Type B pancreatic cell (in vitro differentiated cells): ENCODE results near the gene MYBBP1A. TPM values are rescaled to one million over a fixed set of nuclear protein-coding genes. Genes with fewer than 3 reads are reported as not detected.

Experiments used
- DNase-seq: peaks from one replicate; pipeline ENCODE4 v3.0.0; 2021; ENCODE audit warnings: mixed read lengths; ENCODE audit not compliant: unreplicated experiment; ENCODE audit errors: extremely low spot score
- H3K27ac Mint-ChIP-seq: 2 replicates; pipeline ENCODE4 v1.8.0; 2021; ENCODE audit warnings: mild to moderate bottlenecking, mixed read lengths
- H3K27me3 Mint-ChIP-seq: 2 replicates; pipeline ENCODE4 v1.8.0; 2021; ENCODE audit warnings: mixed read lengths
- H3K36me3 Mint-ChIP-seq: 2 replicates; pipeline ENCODE4 v1.8.0; 2021; ENCODE audit warnings: mixed read lengths
- H3K4me1 Mint-ChIP-seq: one replicate; pipeline ENCODE4 v1.8.0; 2021; ENCODE audit warnings: mixed read lengths; ENCODE audit not compliant: unreplicated experiment
- H3K4me3 Mint-ChIP-seq: 2 replicates; pipeline ENCODE4 v1.8.0; 2021; ENCODE audit warnings: mild to moderate bottlenecking, mixed read lengths
- H3K9me3 Mint-ChIP-seq: 2 replicates; pipeline ENCODE4 v1.8.0; 2021; ENCODE audit warnings: mixed read lengths
- CTCF ChIP-seq: fragments of 200-600 bp; sonication (generic); conservative IDR thresholded peaks from 2 replicates; pipeline ENCODE4 v1.5.0; 2021; ENCODE audit warnings: antibody characterized with exemption, mild to moderate bottlenecking
- total RNA-seq: library from RNA; stranded (reverse); gene quantifications from 2 replicates; pipeline ENCODE4 v1.2.1, GENCODE V29; 2021; ENCODE audit warnings: low replicate concordance

Gene MYBBP1A
- total RNA-seq, 1 donor from 2014 or later: 66.0 TPM

- Mint-ChIP-seq H3K27me3 (peaks cover 56% of the 10 kb centered on the region), H3K36me3 (no peaks in the 10 kb centered on the region), H3K9me3 (no peaks in the 10 kb centered on the region), H3K4me3 (peak overlapping the region; percentile 91), H3K27ac (peak overlapping the region; percentile 58), H3K4me1 (peaks cover 12% of the 10 kb centered on the region)
- no peak for DNase-seq
- no peak for TF ChIP-seq CTCF
These were observed 55.6 kb downstream of the MYBBP1A start for GRCh38 chr17:4499431-4500190.

GRCh38 chr17:4498461-4499397 is 56.5 kb downstream of the MYBBP1A start, which contains the start of gene SPNS2:
TSS of gene SPNS2 (plus strand) at chr17:4498881. CDS start at chr17:4499048, 167 bp downstream.
- no peaks in the 10 kb centered on the region for H3K9me3 Mint-ChIP-seq
- no peaks in the 10 kb centered on the region for H3K36me3 Mint-ChIP-seq
- H3K4me3 Mint-ChIP-seq: peak within 1 kb of the TSS; percentile 91
- H3K4me1 Mint-ChIP-seq: peaks cover 12% of the 10 kb centered on the region
- peaks cover 56% of the 10 kb centered on the region for H3K27me3 Mint-ChIP-seq
- DNase-seq: no peak
- TF ChIP-seq CTCF: no peak
- H3K27ac Mint-ChIP-seq: peak within 1 kb of the TSS; percentile 58

GRCh38 chr17:4497101-4497824 is 57.9 kb downstream of the MYBBP1A start:
- H3K27ac Mint-ChIP-seq: no peak overlapping the region

GRCh38 chr17:4492721-4493561 is 62.2 kb downstream of the MYBBP1A start:
- Mint-ChIP-seq H3K36me3 (no peaks in the 10 kb centered on the region), H3K9me3 (no peaks in the 10 kb centered on the region), H3K4me3 (peak overlapping the region; percentile 65), H3K4me1 (peaks cover 13% of the 10 kb centered on the region), H3K27me3 (peaks cover 19% of the 10 kb centered on the region), H3K27ac (peak overlapping the region; percentile 79)
- no peak for TF ChIP-seq CTCF
- peak; percentile 84 for DNase-seq

More at GRCh38 chr17:4497101-4497824, 57.9 kb downstream of the MYBBP1A start:
- no peak for DNase-seq
- TF ChIP-seq CTCF: no peak
- no peaks in the 10 kb centered on the region for H3K9me3 Mint-ChIP-seq
- peaks cover 20% of the 10 kb centered on the region for H3K4me1 Mint-ChIP-seq
- H3K36me3 Mint-ChIP-seq: no peaks in the 10 kb centered on the region
- H3K27me3 Mint-ChIP-seq: peaks cover 50% of the 10 kb centered on the region
- H3K4me3 Mint-ChIP-seq: peak overlapping the region; percentile 75
